T follicular helper cell (primary cell): Measurements from ENCODE around the gene PABPC4L.
"Not testable (repeated sequence)": the region's sequence is repeated elsewhere in the genome, so short reads cannot be mapped to it uniquely, and the experiment has no call there.

ENCODE experiments used
- DNase-seq: peaks from one replicate; pipeline ENCODE4 v3.0.0-alpha.2; 2020; ENCODE audit warnings: low read depth
- total RNA-seq, 2 experiments: gene quantifications; one replicate each; lab custom pipeline; 2026; lab: John Stamatoyannopoulos, UW

PABPC4L gene
- 0 reads per million in 2 experiments for total RNA-seq

DNA sequence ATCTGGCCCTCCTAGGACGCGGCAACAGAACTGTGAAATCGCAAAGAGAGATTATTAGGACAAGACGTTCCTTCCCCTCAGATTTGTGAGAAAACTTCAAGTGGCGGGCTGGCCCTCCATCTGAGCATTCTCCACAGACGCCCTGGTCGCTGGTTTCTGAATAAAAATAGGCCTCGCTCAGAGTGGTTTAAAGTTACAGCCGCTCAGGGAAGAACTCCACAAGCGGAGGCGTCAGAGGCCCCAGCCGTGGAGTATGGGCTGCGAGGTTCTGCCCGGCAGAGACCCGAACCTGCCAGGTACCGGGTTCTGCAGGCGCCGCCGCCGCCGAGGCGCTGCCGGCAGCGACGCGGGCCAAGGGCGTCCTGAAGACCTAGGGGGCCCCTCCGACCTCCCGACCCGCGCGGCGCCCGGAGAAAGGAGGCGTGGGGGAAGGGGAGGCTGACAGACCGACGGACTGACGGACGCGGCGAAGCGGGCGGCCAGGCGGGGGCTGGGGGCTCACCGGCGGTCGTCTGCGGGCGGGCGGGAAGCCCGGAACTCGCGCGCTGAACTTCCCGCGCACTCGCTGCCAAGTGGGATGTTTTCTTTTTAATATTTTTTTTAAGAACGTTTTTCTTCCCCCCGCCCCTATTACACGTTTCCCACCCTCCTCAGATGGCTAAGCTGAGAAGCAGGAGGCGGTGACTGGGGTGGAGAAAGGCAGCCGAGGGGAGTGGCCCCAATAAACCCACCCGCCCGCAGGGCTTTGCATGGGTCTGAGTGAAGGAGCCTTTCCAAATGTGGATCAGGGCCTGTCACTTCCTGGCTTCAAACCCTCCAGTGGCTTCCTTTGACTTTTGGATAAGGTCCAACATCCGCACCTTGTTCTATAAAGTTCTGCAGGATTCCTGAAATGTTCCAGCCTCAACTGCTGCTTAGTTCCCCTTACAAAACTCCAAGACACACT lies at the start of gene PABPC4L:
TSS of gene PABPC4L (minus strand) at position 574 of the 946 bp plus-strand sequence. CDS start 770 bp downstream, outside the sequence.
- DNase-seq: no peak

DNA sequence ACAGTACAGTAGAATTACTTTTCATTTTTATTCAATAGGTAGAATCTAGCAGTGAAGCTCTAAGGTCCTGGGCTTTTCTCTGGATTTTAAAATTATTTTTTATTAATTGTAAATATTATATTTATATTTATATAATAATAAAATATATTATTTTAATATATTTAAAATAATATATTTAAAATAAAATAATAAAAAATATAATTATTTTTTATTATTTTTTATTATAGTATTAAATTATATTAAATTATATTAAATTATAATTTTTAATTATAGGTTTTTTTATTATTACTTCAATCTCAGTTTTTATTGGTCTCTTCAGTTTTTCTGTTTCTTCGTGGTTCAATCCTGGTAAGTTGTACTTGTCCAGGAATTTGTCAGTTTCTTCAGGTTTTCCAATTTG lies 49.7 kb upstream of the PABPC4L start:
- DNase-seq: no peak

DNA sequence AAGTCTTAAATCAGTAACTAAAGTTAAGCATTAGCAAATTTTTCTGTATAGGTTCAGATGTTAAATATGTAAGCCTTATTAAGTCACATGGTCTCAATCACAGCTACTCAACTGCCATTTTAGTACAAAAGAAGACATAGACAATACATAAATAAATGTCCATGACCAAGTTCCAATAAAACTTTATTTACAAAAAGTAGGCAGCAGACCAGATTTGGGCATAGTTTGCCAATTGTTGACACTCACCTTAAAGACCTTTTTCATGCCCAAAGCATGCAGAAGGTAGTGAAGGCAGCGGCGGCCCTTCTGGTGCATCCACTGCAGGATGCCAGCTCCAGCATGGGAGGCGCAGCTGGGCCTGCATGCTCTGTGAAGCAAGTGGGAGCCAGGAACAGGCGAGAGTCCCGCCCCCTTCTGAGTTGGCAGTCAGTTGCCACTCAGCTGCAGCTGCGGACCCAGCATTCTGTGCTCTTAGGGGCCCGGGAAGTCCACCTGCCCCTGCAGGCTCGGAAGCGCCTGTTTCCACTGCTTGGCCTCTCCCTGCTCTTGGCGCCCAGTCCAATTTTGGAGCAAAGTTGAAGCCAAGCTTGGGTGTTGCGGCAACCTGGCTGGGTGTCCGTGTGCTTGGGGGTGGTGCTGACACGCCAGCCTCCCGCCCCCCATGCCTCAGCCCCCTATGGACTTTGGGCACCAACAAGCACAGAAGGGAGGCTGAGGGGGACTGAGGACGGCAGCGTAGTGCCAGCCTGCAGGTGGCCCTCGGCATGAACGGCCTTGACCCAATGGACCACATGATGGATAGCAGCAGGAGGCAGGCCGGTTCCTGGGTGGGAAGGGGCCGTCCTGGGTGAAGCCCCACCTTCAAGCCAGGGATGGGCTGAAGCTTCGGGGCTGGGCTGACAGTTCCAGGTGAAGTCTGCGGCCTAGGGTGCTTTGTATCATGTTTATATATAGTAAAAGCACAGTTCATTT lies 42.4 kb upstream of the PABPC4L start:
- DNase-seq: no peak

DNA sequence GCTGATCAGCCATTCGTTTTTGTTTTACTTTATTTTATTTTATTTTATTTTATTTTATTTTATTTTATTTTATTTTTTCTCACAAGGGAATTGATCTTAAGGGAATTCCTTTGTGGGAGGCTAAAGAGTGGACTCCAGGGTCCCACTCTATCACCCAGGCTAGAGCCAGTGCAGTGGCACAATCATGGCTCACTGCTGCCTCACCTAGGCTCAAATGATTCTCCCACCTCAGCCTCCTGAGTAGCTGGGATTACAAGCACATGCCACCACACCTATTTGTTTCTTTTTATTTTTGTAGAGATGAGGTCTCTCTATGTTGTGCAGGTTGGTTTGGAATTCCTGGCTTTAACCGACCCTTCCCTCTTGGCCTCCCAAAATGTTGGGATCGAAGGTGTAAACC lies 17.5 kb upstream of the PABPC4L start:
- no peak for DNase-seq

DNA sequence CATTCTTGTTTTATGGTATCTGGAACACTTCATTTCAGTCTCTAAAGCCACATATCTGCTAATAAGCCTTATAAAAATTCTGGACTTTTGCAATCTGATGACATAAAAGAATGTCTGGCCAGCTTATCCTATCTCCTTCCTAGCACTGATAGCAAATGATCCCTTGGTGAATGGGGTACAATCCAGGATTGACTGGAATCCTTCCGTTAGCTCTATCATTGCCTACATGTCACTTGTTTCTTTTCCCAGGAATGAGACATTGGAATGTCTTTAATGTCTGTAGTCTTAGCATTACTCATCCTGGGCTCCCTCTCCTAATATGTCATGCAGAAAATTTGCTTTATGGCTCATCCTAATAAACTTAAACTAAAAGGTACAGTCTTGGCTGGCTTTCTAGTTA lies 14.8 kb upstream of the PABPC4L start:
- no peak for DNase-seq

DNA sequence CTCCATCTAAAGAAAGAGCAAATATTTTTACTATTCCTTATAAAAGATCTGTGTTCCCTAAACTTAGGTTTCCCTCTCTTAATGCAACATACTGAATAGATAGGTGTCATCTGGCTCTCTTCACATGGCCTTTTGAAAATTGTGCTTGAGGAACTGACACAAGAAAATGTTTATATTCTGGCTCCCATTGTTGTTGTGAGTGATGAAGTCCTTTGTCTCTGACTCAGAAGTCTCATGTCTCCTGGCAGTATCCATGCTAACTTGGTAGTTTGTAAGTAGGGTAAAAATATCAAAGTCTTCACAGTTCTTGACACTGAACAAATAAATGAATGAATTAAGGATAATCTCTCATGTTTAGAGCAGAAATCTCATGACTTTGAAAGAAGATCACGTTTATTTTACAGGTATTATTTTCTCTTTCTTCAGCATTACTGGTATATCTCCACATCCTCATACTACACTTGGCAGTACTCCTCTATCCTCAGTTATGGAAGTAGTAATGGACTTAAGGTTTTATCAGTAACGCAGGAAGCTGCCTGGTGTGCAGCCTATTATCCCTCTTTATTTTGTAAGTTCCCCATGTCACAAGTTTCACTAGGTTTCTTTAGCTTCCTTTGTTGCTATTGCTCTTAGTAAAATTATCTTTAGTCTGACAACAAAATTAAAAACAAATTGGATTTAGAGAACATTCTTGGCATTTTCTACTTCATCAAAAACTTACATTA lies 14.2 kb upstream of the PABPC4L start:
- DNase-seq: no peak

DNA sequence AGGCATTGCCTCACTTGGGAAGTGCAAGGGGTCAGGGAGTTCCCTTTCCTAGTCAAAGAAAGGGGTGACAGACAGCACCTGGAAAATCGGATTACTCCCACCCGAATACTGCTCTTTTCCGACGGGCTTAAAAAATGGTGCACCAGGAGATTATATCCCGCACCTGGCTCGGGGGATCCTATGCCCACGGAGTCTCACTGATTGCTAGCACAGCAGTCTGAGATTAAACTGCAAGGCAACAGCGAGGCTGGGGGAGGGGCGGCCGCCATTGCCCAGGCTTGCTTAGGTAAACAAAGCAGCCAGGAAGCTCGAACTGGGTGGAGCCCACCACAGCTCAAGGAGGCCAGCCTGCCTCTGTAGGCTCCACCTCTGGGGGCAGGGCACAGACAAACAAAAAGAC lies 6.4 kb upstream of the PABPC4L start:
- not testable (repeated sequence) for DNase-seq

DNA sequence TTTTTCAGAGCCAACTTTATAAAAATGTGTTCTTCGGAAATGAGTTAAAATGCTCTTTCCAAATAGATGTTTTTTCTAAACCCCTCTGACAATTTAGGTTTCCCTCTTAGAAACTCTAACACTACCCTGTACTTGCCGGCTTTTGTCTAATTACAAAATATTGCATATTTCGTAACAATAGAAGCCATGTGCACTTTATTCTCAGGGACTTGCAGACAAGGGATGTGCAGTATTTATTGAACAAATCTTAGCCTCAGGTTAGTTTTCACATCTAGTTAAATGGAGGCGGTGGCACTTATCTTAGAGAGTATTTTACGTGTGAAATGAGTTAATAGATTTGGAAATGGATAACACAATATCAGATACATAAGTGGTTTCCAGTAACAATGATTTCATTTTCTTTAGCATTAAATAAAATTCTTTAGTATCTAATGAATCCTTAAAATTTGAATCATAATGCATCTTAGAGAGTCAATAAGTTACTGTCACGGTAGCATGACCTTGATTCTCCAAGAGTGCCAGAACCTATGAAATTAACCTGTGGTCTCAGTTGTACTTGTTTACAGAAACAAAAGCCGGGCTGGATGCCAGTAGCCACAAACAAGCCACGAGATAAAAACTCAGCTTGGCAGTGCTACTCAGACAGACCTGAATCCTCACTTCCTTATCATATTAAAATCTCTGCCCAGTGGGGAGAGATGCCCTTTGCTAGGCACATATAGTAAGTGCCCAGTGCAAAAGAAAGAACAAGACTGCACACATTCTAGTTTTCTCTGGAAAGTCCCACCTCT lies 772 bp upstream of the PABPC4L start:
- DNase-seq: no peak

DNA sequence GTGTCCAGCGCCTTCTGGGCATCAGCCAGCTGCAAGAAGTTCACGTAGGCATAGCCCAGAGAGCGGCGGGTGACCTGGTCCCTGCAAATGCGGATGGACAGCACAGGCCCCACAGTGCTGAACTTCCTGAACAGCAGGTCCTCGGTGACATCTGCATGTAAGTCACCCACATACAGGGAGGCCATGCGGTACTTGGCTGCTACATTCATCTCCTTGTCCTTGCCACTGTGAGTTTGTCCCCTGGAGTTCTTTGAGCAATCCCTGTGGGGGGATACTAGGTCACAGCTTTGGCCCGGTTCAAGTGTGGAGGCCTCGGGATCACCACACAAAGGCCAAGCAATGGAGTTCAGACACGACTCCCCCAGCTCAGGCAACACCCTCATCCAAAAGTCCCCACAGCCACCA lies 776 bp downstream of the PABPC4L start:
- no peak for DNase-seq

DNA sequence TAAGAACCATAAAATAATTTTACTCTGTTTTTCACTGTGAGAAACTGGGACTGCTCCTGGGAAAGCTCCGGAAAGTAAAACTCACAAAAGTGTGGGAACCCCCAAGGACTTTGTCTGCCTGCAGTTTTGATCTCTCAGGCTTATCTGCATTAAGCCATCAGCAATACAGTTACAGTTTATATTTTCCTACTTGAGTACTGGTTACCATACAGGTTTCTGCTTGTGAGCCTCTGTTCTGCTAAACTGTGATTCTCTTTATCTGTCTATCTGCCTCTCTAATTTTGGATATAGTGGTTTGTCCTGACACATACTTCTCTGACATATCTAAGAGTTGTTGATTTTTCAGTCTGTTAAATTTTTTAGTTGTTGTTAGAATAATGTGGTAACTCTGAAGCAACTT lies 11.6 kb downstream of the PABPC4L start:
- no peak for DNase-seq

DNA sequence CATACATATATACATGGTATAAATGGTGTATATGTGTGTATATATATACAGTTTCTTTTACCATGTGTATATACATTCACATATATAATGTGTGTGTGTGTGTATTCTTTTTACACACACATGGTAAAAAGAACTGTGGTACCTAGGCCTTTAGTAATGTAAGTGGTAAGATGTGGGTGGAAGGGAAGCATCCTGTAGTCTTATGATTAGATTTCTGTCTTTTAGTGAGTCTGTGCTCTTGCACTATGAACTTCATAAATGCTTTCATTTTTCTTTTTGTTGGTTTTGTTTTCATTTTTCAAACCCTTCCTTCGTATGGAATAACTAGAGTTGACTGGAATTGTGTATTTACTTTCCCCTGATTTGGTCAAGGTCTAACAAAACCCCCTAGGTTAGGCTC lies 12.1 kb downstream of the PABPC4L start:
- DNase-seq: no peak

DNA sequence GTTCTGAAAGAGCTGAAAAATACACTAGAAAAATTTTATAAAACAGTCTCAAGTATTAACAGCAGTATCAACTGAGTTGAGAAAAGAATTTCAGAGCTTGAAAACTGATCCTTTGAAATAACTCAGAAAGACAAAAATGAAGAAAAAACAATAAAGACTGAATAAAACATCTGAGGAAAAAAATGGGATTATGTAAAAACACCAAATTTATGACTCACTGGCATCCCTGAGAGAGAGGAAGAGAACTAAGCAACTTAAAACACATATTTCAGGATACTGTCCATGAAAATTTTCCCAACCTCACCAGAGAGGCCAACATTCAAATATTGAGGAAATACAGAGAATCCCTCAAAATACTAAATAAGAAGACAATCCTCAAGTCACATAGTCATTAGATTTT lies 22.9 kb downstream of the PABPC4L start:
- no peak for DNase-seq

DNA sequence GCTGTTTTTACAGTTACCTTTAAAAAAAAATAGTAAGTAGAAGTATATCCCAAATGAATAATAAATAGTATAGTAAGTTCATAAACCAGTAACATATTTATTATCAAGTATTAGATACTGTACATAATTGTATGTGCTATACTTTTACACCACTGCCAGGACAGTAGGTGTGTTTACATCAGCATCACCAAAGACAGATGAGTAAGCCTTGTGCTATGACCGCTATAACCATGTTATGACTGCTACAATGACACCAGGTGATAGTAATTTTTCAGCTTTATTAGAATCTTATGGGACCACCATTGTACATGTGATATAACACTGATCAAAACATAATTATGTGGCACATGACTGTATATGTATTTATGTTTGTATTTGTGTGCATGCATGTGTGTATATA lies 27.3 kb downstream of the PABPC4L start:
- no peak for DNase-seq

DNA sequence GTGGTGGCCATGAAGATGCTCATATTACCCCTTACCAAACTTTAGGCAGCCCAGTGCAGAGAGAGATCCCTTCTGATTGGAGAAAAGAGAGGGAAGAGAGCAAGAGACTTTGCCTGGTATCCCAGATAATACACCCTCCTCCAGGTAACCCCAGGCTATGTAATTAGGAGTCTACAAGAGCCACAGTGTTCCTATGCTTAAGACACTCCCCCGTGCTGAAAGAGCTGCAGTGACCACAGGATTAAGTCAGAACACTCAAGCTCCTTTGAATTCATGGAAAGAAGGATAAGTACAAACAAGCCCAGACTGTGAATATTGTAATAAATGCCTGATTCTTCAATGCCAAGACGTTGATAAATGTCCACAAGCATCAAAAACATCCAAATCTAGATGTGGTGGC lies 41.4 kb downstream of the PABPC4L start:
- DNase-seq: no peak

DNA sequence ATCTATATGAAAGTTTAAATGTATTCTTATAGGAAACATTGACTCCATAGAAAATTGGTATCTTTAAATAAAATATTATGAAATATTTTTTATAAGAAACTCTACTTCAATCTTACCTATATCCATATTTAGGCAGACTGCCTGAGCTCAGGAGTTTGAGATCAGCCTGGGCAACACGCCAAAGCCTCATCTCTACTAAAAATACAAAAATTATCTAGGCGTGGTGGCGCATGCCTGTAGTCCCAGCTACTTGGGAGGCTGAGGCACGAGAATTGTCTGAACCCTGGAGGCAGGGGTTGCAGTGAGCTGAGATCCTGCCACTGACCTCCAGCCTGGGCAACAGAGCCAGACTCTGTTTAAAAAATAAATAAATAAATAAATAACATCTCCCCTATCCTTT lies 47.5 kb downstream of the PABPC4L start:
- DNase-seq: no peak

DNA sequence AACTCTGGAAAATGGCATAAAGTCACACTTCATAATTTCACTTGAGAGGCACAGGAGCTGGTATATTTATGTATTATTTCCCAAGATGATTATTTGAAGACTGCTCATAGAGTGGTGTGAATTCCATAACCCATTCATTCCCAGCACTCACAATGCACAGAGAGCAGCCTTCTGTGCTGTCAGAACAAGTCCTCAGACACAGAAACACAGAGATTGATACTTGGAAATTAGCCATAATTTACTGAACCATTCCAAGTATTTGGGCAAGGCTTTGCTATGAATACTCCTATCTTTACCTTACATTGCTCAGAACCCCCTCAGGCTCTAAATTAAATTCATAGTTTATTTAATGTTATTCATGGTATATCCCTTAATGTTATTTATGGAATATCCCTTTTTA lies 53.6 kb downstream of the PABPC4L start:
- no peak for DNase-seq
